ENCODE measurements around the gene ETV1.

DNA sequence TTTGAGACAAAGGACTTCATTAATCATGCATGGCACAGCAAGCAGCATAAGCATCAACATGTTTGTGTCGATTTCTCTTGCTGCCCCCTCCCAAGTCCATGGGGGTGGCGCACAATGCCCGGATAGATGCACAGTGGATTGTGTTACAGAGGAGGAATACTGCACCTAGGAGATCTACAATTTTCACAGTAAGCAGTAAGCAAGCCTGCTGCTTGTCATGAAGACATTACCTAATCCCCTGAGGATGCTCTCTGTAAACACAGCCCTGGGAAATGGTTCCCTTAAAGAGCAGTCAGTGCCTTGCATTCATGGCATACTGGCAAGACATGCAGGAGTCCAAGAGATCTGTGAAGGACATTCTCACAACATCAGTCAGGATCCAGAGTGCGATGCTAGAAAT is 137.7 kb downstream of the ETV1 start:
- TF ChIP-seq, protein P1, sequence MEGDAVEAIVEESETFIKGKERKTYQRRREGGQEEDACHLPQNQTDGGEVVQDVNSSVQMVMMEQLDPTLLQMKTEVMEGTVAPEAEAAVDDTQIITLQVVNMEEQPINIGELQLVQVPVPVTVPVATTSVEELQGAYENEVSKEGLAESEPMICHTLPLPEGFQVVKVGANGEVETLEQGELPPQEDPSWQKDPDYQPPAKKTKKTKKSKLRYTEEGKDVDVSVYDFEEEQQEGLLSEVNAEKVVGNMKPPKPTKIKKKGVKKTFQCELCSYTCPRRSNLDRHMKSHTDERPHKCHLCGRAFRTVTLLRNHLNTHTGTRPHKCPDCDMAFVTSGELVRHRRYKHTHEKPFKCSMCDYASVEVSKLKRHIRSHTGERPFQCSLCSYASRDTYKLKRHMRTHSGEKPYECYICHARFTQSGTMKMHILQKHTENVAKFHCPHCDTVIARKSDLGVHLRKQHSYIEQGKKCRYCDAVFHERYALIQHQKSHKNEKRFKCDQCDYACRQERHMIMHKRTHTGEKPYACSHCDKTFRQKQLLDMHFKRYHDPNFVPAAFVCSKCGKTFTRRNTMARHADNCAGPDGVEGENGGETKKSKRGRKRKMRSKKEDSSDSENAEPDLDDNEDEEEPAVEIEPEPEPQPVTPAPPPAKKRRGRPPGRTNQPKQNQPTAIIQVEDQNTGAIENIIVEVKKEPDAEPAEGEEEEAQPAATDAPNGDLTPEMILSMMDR (conservative IDR thresholded peaks at IDR 0.05; ENCODE audit: low read depth, low read length) = no peak
- TF ChIP-seq RCOR1 (IDR thresholded peaks at IDR 0.05; ENCODE audit: insufficient replicate concordance, low read length) (no peak), POLR2A (IDR thresholded peaks at IDR 0.05; ENCODE audit: low read depth, low read length) (no peak), CEBPB (IDR thresholded peaks at IDR 0.05; ENCODE audit: low read depth, low read length) (0 out of 2 replicates have a peak, but pooled peaks have one; percentile 48), BHLHE40 (IDR thresholded peaks at IDR 0.05; ENCODE audit: low read depth, low read length) (peak; percentile 26; the same call in 1 of the 2 replicates), RFX5 (IDR thresholded peaks at IDR 0.05; ENCODE audit: low read depth, low read length) (no peak), MAZ (IDR thresholded peaks at IDR 0.05; ENCODE audit: borderline replicate concordance, low read depth, low read length) (no peak), MXI1 (IDR thresholded peaks at IDR 0.05; ENCODE audit: borderline replicate concordance, low read depth, low read length) (no peak), FOS (IDR thresholded peaks at IDR 0.05; ENCODE audit: low read depth, low read length) (no peak)
- TF ChIP-seq, protein P2, sequence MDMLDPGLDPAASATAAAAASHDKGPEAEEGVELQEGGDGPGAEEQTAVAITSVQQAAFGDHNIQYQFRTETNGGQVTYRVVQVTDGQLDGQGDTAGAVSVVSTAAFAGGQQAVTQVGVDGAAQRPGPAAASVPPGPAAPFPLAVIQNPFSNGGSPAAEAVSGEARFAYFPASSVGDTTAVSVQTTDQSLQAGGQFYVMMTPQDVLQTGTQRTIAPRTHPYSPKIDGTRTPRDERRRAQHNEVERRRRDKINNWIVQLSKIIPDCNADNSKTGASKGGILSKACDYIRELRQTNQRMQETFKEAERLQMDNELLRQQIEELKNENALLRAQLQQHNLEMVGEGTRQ (IDR thresholded peaks at IDR 0.05; ENCODE audit: low read depth, low read length) = no peak
